H1 (cell line): ENCODE measurements around the gene NDRG4. TPM values are rescaled to one million over a fixed set of nuclear protein-coding genes. Genes with fewer than 3 reads are reported as not detected.
A peak's percentile ranks its signal among the peaks of the same experiment; 100 is the strongest.

Source experiments
- CTBP2 ChIP-seq: IDR thresholded peaks from 2 replicates; pipeline ENCODE4 v1.7.0; 2011; ENCODE audit warnings: borderline replicate concordance, mild to moderate bottlenecking, moderate library complexity, mixed read lengths, low read length; ENCODE audit not compliant: insufficient read depth, insufficient read length
- EZH2 ChIP-seq: fragments of 200-600 bp; sonication (generic); IDR thresholded peaks from 2 replicates; pipeline ENCODE4 v1.7.1; 2012; ENCODE audit warnings: low read depth, mild to moderate bottlenecking, moderate library complexity, low read length, inconsistent platforms; ENCODE audit not compliant: severe bottlenecking
- GABPA ChIP-seq: IDR thresholded peaks from 2 replicates; pipeline ENCODE4 v1.6.1; 2011; ENCODE audit warnings: mild to moderate bottlenecking, low read length, moderate library complexity, borderline replicate concordance; ENCODE audit not compliant: insufficient read depth
- HDAC2 ChIP-seq, 2 experiments: fragments of 300-600 bp in 1 of 2; sonication (generic) in 1 of 2; IDR thresholded peaks; 2 replicates each; pipeline ENCODE4 v1.6.1; 2011 to 2012; ENCODE audit warnings: low read depth in 2 of 2, low read length in 2 of 2, mild to moderate bottlenecking in 2 of 2, moderate library complexity in 2 of 2, borderline replicate concordance in 1 of 2, inconsistent platforms in 1 of 2
- KDM4A ChIP-seq: IDR thresholded peaks from one replicate; pipeline ENCODE4 v1.7.1; 2012; ENCODE audit warnings: low read depth, mild to moderate bottlenecking, moderate library complexity, low read length, inconsistent platforms; ENCODE audit not compliant: severe bottlenecking
- PHF8 ChIP-seq: fragments of 200-600 bp; sonication (generic); conservative IDR thresholded peaks from 2 replicates; pipeline ENCODE4 v1.7.1; 2012; ENCODE audit warnings: low read depth, mild to moderate bottlenecking, inconsistent platforms, low read length, moderate library complexity
- RAD21 ChIP-seq, 2 experiments: IDR thresholded peaks in 1 of 2; conservative IDR thresholded peaks in 1 of 2; 2 replicates each; pipeline ENCODE4 v1.6.1; 2011; ENCODE audit warnings: low read depth in 2 of 2, low read length in 2 of 2, improper control_type of control experiment in 1 of 2, inconsistent platforms in 1 of 2, mild to moderate bottlenecking in 1 of 2, moderate library complexity in 1 of 2
- SRF ChIP-seq: IDR thresholded peaks from 2 replicates; pipeline ENCODE4 v1.6.1; 2011; ENCODE audit warnings: mild to moderate bottlenecking, low read depth, low read length, moderate library complexity
- SUZ12 ChIP-seq: fragments of 200-600 bp; sonication (generic); IDR thresholded peaks from 2 replicates; pipeline ENCODE4 v1.6.1; 2012; ENCODE audit warnings: mild to moderate bottlenecking, inconsistent platforms, low read length, moderate library complexity, mixed read lengths
- USF2 ChIP-seq: IDR thresholded peaks from 2 replicates; pipeline ENCODE4 v1.6.1; 2011; ENCODE audit warnings: low read length, improper control_type of control experiment
- polyA plus RNA-seq, 7 experiments: library from polyadenylated mRNA; depleted of rRNA in 3 of 7; stranded (reverse) in 5 of 7; unstranded in 2 of 7; fragments of >200 nt in 5 of 7; fragments of 200-250 nt in 2 of 7; gene quantifications; 1 replicate in 5 of 7; 2 replicates in 1 of 7; 4 replicates in 1 of 7; pipeline versions ENCODE4 v1.2.1 to v1.2.3, GENCODE V29; 2011 to 2013; ENCODE audit warnings: missing spikeins in 2 of 7, mixed read lengths in 2 of 7
- total RNA-seq: library from RNA; stranded (reverse); fragmentation: NEBNext Ultra II Directional; extraction: Animal tissue kit (Norgen Biotek cat#: 25700); gene quantifications from 2 replicates; pipeline ENCODE4 v1.2.1, GENCODE V29; 2021
- TF ChIP-seq, protein P1 (sequence below): IDR thresholded peaks from 2 replicates; pipeline ENCODE4 v1.6.1; 2012; ENCODE audit warnings: inconsistent platforms

Gene NDRG4
- total and polyA plus RNA-seq, 2 of the 8 experiments (the other 6 are each of a cell fraction or from before 2014, with no cell fraction given): 20.8 to 30.9 TPM

DNA sequence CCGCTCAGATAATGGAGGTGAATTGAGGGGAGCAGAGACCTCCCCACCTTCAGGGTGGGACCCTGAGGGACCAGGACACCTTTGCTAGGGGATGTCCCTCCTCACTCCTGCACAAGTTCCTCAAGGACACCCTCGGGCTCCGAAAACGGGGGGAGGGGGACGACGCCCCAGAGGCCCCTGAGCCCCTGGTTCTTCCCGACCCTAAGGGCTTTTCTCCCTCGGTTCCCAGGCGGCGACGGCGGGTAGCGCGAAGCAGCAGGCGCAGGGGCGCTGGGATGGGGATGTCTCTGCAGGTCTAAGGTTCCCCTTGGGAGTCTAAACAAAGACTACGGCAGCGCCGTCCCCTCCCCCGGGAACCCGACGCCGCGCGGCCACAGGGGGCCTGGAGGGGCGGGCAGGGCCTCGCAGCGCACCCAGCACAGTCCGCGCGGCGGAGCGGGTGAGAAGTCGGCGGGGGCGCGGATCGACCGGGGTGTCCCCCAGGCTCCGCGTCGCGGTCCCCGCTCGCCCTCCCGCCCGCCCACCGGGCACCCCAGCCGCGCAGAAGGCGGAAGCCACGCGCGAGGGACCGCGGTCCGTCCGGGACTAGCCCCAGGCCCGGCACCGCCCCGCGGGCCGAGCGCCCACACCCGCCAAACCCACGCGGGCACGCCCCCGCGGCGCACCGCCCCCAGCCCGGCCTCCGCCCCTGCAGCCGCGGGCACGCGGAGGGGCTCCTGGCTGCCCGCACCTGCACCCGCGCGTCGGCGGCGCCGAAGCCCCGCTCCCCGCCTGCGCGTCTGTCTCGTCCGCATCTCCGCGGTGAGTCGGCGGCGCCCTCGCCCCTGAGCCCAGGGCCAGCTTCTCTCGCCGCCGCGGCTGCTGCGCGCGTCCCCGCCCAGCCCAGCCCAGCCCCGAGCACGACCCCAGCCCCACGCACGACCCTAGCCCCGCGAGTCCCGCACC, 36.7 kb upstream of the NDRG4 start (continued):
- TF ChIP-seq USF2 (no peak), CTBP2 (no peak), RAD21 (IDR thresholded peaks at IDR 0.05 in 1 of 2, conservative IDR thresholded peaks at IDR 0.05 in 1 of 2; ENCODE audit: low read depth in 2 of 2, low read length in 2 of 2) (no peak), PHF8 (no peak), EZH2 (peak; percentile 72), HDAC2 (IDR thresholded peaks at IDR 0.05; ENCODE audit: borderline replicate concordance in 1 of 2, low read depth in 2 of 2, low read length in 2 of 2) (no peak), GABPA (no peak), SUZ12 (peak; percentile 73), KDM4A (peak; percentile 63), SRF (no peak)
- TF ChIP-seq, protein P1, sequence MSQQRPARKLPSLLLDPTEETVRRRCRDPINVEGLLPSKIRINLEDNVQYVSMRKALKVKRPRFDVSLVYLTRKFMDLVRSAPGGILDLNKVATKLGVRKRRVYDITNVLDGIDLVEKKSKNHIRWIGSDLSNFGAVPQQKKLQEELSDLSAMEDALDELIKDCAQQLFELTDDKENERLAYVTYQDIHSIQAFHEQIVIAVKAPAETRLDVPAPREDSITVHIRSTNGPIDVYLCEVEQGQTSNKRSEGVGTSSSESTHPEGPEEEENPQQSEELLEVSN: peak; percentile 71; the same call in 1 of the 2 replicates
